SU-DHL-6 (cell line): ENCODE data around the gene ANTXR1.

ENCODE experiments used
- H2AFZ ChIP-seq: fragments of 200-600 bp; sonication (generic); 2 replicates; pipeline ENCODE4 v1.6.1; 2014; ENCODE audit warnings: low read depth, mild to moderate bottlenecking, moderate library complexity, mixed read lengths, antibody characterized with exemption, low read length; ENCODE audit not compliant: severe bottlenecking
- H3F3A ChIP-seq: fragments of 200-600 bp; shearing (Covaris generic); 2 replicates; pipeline ENCODE4 v1.6.0; 2016; ENCODE audit warnings: antibody characterized with exemption, mild to moderate bottlenecking; ENCODE audit not compliant: insufficient read depth
- H3K27ac ChIP-seq: fragments of 200-600 bp; sonication (generic); 2 replicates; pipeline ENCODE4 v1.5.1; 2016; ENCODE audit warnings: low read depth, mild to moderate bottlenecking, low read length, moderate library complexity, mixed read lengths
- H3K27me3 ChIP-seq: fragments of 200-600 bp; sonication (generic), shearing (Covaris generic); 2 replicates; pipeline ENCODE4 v1.6.0; 2014; ENCODE audit warnings: mild to moderate bottlenecking, low read length
- H3K36me3 ChIP-seq: fragments of 200-600 bp; sonication (generic); 2 replicates; pipeline ENCODE4 v1.6.1; 2014; ENCODE audit warnings: mild to moderate bottlenecking, low read length, mixed read lengths
- H3K4me2 ChIP-seq: fragments of 300-600, 200-600 bp; shearing (Covaris generic), sonication (generic); 2 replicates; pipeline ENCODE4 v1.6.0; 2014; ENCODE audit warnings: low read length, low read depth, mild to moderate bottlenecking; ENCODE audit not compliant: poor library complexity, severe bottlenecking
- H3K4me3 ChIP-seq: fragments of 200-600 bp; sonication (generic); 2 replicates; pipeline ENCODE4 v1.5.1; 2014; ENCODE audit warnings: antibody characterized with exemption, low read length, mild to moderate bottlenecking, mixed read lengths; ENCODE audit not compliant: insufficient read depth, poor library complexity, severe bottlenecking
- H3K79me2 ChIP-seq: fragments of 200-600 bp; sonication (generic); 2 replicates; pipeline ENCODE4 v1.6.1; 2014; ENCODE audit warnings: mild to moderate bottlenecking, low read length, moderate library complexity; ENCODE audit not compliant: insufficient read depth
- H3K9ac ChIP-seq: fragments of 200-600 bp; sonication (generic); 2 replicates; pipeline ENCODE4 v1.7.0; 2014; ENCODE audit warnings: mild to moderate bottlenecking, low read length
- H3K9me2 ChIP-seq: fragments of 200-600 bp; sonication (generic); replicated peaks from 2 replicates; pipeline ENCODE4 v1.6.1; 2014; ENCODE audit warnings: low read length; ENCODE audit not compliant: insufficient read depth
- H3K9me3 ChIP-seq: fragments of 200-600 bp; sonication (generic); 2 replicates; pipeline ENCODE4 v1.6.1; 2014; ENCODE audit warnings: low read length, mixed read lengths; ENCODE audit not compliant: insufficient read depth
- H4K20me1 ChIP-seq: fragments of 200-600 bp; sonication (generic); 2 replicates; pipeline ENCODE4 v1.6.1; 2014; ENCODE audit warnings: low read depth, mild to moderate bottlenecking, antibody characterized with exemption, low read length, moderate library complexity, mixed read lengths
- CTCF ChIP-seq: fragments of 200-600 bp; sonication (generic); IDR thresholded peaks from one replicate; pipeline ENCODE4 v1.5.1; 2017; ENCODE audit warnings: antibody characterized with exemption, mild to moderate bottlenecking, low read length, moderate library complexity; ENCODE audit not compliant: insufficient read depth, poor library complexity, severe bottlenecking
- EZH2phosphoT487 ChIP-seq: fragments of 200-600 bp; sonication (generic), shearing (Covaris generic); conservative IDR thresholded peaks from 2 replicates; pipeline ENCODE4 v1.6.1; 2018; ENCODE audit warnings: mild to moderate bottlenecking, antibody characterized with exemption, low read length, moderate library complexity, mixed read lengths

ANTXR1 gene

GRCh38 chr2:69212238-69213028 is 199.5 kb downstream of the ANTXR1 start:
- H3K9me2 ChIP-seq: no peaks in the 10 kb centered on the region
- H3K79me2 ChIP-seq: no peaks in the 10 kb centered on the region
- 0 out of 2 replicates have a peak, but pooled peaks cover 6% of the 10 kb centered on the region for H3K9me3 ChIP-seq
- no peaks in the 10 kb centered on the region for H3F3A ChIP-seq
- H3K9ac ChIP-seq: no peak overlapping the region
- TF ChIP-seq CTCF (no peak), EZH2phosphoT487 (no peak)
- H4K20me1 ChIP-seq: no peaks in the 10 kb centered on the region
- no peak overlapping the region for H3K27ac ChIP-seq
- H3K27me3 ChIP-seq: no peaks in the 10 kb centered on the region
- no peak overlapping the region for H2AFZ ChIP-seq
- no peak overlapping the region for H3K4me3 ChIP-seq
- no peak overlapping the region for H3K4me2 ChIP-seq
- H3K36me3 ChIP-seq: no peaks in the 10 kb centered on the region

- Histone ChIP-seq H3K27ac (no peak overlapping the region), H3K9ac (no peak overlapping the region), H3K4me3 (no peak overlapping the region), H3K9me2 (no peaks in the 10 kb centered on the region), H3K27me3 (no peaks in the 10 kb centered on the region), H4K20me1 (no peaks in the 10 kb centered on the region), H3K4me2 (no peak overlapping the region), H3K9me3 (no peaks in the 10 kb centered on the region), H3K36me3 (no peaks in the 10 kb centered on the region), H2AFZ (no peak overlapping the region), H3F3A (no peaks in the 10 kb centered on the region), H3K79me2 (no peaks in the 10 kb centered on the region)
- TF ChIP-seq CTCF (no peak), EZH2phosphoT487 (no peak)
Observed at GRCh38 chr2:69213201-69213600, 200.2 kb downstream of the ANTXR1 start.

- no peak overlapping the region for H3K4me2 ChIP-seq
- no peaks in the 10 kb centered on the region for H4K20me1 ChIP-seq
- no peaks in the 10 kb centered on the region for H3K9me3 ChIP-seq
- no peak overlapping the region for H3K27ac ChIP-seq
- H3K4me3 ChIP-seq: no peak overlapping the region
- H3K9ac ChIP-seq: no peak overlapping the region
- no peaks in the 10 kb centered on the region for H3K9me2 ChIP-seq
- H3K36me3 ChIP-seq: no peaks in the 10 kb centered on the region
- no peaks in the 10 kb centered on the region for H3F3A ChIP-seq
- no peak overlapping the region for H2AFZ ChIP-seq
- no peaks in the 10 kb centered on the region for H3K79me2 ChIP-seq
- no peak for TF ChIP-seq EZH2phosphoT487
- no peak for TF ChIP-seq CTCF
- no peaks in the 10 kb centered on the region for H3K27me3 ChIP-seq
Observed at GRCh38 chr2:69213782-69214181, 200.8 kb downstream of the ANTXR1 start.
